Neuron (in vitro differentiated cells): ENCODE measurements around the gene SMIM31.

Experiments
- H2AFZ ChIP-seq: one replicate; pipeline ENCODE4 v1.6.1; 2013; ENCODE audit warnings: low read depth, mild to moderate bottlenecking, inconsistent platforms, low read length, moderate library complexity
- H3K27me3 ChIP-seq: one replicate; pipeline ENCODE4 v1.6.1; 2013; ENCODE audit warnings: low read length; ENCODE audit not compliant: insufficient read depth
- H3K36me3 ChIP-seq: one replicate; pipeline ENCODE4 v1.6.1; 2013; ENCODE audit warnings: low read length; ENCODE audit not compliant: insufficient read depth
- H3K4me1 ChIP-seq: one replicate; pipeline ENCODE4 v1.6.1; 2013; ENCODE audit warnings: low read length; ENCODE audit not compliant: insufficient read depth
- H3K4me3 ChIP-seq: 2 replicates; pipeline ENCODE4 v1.5.1; 2013; ENCODE audit warnings: mild to moderate bottlenecking, low read length, moderate library complexity
- H3K9me3 ChIP-seq: one replicate; pipeline ENCODE4 v1.6.1; 2013; ENCODE audit warnings: low read length

Gene SMIM31

GRCh38 chr4:164802301-164802901 lies 48.5 kb downstream of the SMIM31 start:
- H3K36me3 ChIP-seq = no peaks in the 10 kb centered on the region

DNA sequence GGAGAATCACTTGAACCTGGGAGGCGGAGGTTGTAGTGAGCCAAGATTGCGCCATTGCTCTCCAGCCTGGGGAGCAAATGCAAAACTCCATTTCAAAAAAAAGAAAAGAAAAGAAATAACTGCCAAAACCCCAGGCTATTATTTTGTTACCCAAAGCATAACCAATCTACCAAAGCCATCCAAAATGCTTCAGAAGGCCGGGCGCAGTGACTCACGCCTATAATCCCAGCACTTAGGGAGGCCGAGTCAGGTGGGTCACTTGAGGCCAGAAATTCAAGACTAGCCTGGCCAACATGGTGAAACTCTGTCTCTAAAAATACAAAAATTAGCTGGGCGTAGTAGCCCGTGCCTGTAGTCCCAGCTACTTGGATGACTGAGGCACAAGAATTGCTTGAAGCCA lies 49.8 kb downstream of the SMIM31 start:
- no peak overlapping the region for H3K4me3 ChIP-seq
- no peaks in the 10 kb centered on the region for H3K36me3 ChIP-seq
- no peaks in the 10 kb centered on the region for H3K27me3 ChIP-seq
- no peak overlapping the region for H2AFZ ChIP-seq
- peaks cover 4% of the 10 kb centered on the region for H3K4me1 ChIP-seq
- no peaks in the 10 kb centered on the region for H3K9me3 ChIP-seq

More at GRCh38 chr4:164802301-164802901, 48.5 kb downstream of the SMIM31 start:
- Histone ChIP-seq H3K4me1 (peaks cover 4% of the 10 kb centered on the region), H3K4me3 (no peak overlapping the region), H3K9me3 (no peaks in the 10 kb centered on the region), H2AFZ (no peak overlapping the region), H3K27me3 (no peaks in the 10 kb centered on the region)

GRCh38 chr4:164807611-164808010 lies 53.7 kb downstream of the SMIM31 start:
- Histone ChIP-seq H3K36me3 (no peaks in the 10 kb centered on the region), H3K4me1 (no peaks in the 10 kb centered on the region), H3K9me3 (no peaks in the 10 kb centered on the region), H2AFZ (no peak overlapping the region), H3K4me3 (no peak overlapping the region), H3K27me3 (no peaks in the 10 kb centered on the region)

DNA sequence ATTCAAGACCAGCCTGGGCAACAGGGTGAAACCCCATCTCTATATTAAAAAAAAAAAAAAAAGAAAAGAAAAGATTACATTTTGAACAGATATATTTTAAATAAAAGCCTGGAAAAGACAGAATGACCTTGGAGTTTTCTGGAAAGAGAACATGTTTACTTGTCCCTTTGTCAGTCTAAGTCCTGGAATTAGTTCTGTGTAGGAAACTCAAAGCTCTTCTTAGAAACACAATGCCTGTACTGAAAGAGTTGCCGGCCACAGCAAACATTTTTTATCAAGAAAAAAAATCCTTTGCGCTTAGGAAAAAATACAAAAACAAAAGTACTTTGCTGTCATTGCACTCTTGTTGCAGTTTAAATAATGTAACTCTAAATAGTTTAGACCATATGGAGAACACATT lies 59.6 kb downstream of the SMIM31 start:
- no peak overlapping the region for H3K4me3 ChIP-seq
- no peaks in the 10 kb centered on the region for H3K27me3 ChIP-seq
- no peaks in the 10 kb centered on the region for H3K4me1 ChIP-seq
- no peaks in the 10 kb centered on the region for H3K9me3 ChIP-seq
- H3K36me3 ChIP-seq = no peaks in the 10 kb centered on the region
- no peak overlapping the region for H2AFZ ChIP-seq

GRCh38 chr4:164815711-164816110 lies 61.8 kb downstream of the SMIM31 start:
- Histone ChIP-seq H3K4me3 (no peak overlapping the region), H3K9me3 (no peaks in the 10 kb centered on the region), H3K36me3 (no peaks in the 10 kb centered on the region), H3K4me1 (no peaks in the 10 kb centered on the region), H3K27me3 (no peaks in the 10 kb centered on the region), H2AFZ (no peak overlapping the region)

DNA sequence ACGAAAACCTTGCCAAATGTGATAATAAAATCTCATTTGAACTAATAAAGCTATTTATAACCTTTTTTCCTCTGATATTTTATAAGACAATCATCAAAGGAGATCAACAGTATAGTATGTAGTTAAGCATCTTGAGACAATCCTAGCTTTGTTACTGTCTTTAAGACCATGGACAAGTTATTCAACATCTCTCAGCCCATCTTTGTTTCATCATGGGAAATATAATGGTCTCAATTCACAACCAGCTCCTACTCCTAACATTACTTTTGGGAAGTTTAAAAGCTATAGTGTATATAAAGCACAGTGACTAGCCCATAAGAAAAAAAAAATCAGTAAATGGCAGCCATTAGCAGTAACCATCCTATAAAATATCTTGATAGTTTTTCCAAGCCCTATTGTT lies 65.4 kb downstream of the SMIM31 start:
- H3K4me1 ChIP-seq = no peaks in the 10 kb centered on the region
- H3K36me3 ChIP-seq = no peaks in the 10 kb centered on the region
- H3K27me3 ChIP-seq = no peaks in the 10 kb centered on the region
- H3K9me3 ChIP-seq = no peaks in the 10 kb centered on the region
- H2AFZ ChIP-seq = no peak overlapping the region
- H3K4me3 ChIP-seq = no peak overlapping the region

- Histone ChIP-seq H2AFZ (no peak overlapping the region), H3K4me3 (no peak overlapping the region), H3K9me3 (no peaks in the 10 kb centered on the region), H3K4me1 (no peaks in the 10 kb centered on the region), H3K36me3 (no peaks in the 10 kb centered on the region), H3K27me3 (no peaks in the 10 kb centered on the region)
Measured at GRCh38 chr4:164821711-164822110, 67.8 kb downstream of the SMIM31 start.

DNA sequence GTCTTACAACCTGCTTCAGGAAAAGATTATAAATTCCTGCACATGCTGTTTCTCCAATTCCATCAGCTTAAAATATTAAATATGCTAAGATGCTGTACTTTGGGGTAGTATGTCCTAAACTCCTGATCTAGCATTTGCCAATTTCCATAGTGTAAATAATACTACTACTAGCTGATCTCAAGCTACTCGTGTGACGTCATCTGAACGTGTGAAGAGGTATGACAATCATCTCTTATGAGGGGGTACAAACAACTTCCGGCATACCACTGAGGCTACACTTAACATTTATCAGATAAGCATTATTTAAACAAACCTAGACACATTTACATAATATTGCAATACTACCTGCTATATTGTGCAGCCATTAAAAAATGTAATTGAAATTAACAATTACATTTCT lies 70.7 kb downstream of the SMIM31 start:
- Histone ChIP-seq H3K27me3 (no peaks in the 10 kb centered on the region), H3K4me1 (no peaks in the 10 kb centered on the region), H3K36me3 (no peaks in the 10 kb centered on the region), H3K4me3 (no peak overlapping the region), H2AFZ (no peak overlapping the region), H3K9me3 (no peaks in the 10 kb centered on the region)

DNA sequence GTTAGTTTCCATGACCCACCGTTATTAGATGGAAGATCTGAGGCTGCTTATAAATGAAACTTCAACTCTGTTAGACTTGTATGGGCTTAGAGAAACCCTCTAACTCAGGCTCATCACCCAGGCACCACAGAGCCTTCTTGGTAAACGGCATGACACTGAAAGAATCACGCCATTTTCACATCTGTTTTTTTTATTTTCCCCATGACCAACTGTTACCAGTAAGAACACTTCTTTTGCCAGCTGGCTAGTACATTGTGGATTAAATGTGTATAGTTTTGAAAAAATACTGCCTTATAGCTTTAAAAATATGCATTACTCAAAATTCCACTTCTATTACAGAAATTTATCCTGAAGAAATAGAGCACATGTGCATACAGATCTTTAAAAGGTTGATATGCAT lies 75.0 kb downstream of the SMIM31 start:
- Histone ChIP-seq H3K27me3 (no peaks in the 10 kb centered on the region), H3K4me3 (no peak overlapping the region), H2AFZ (no peak overlapping the region), H3K9me3 (no peaks in the 10 kb centered on the region), H3K36me3 (no peaks in the 10 kb centered on the region), H3K4me1 (no peaks in the 10 kb centered on the region)

DNA sequence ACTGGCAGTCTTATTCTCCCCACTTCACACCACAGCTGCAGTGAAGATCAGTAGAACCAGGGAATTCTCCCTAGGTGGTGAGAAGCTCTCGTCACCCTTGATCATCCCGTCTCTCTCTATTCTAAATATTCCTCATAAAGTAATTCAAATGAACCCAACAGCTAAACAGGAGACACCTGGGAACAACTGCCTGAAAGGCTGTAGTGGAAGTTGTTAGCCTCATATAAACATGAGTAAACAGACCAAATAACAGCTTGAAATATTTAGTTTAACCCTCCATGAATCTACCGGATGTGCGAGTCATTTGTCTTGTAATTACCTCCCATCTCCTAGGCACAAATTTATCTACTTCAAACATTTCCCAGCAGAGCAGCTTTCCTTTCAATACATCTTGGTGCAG lies 92.6 kb downstream of the SMIM31 start:
- no peaks in the 10 kb centered on the region for H3K27me3 ChIP-seq
- no peaks in the 10 kb centered on the region for H3K36me3 ChIP-seq
- no peaks in the 10 kb centered on the region for H3K4me1 ChIP-seq
- H3K9me3 ChIP-seq = no peaks in the 10 kb centered on the region
- no peak overlapping the region for H2AFZ ChIP-seq
- H3K4me3 ChIP-seq = no peak overlapping the region

DNA sequence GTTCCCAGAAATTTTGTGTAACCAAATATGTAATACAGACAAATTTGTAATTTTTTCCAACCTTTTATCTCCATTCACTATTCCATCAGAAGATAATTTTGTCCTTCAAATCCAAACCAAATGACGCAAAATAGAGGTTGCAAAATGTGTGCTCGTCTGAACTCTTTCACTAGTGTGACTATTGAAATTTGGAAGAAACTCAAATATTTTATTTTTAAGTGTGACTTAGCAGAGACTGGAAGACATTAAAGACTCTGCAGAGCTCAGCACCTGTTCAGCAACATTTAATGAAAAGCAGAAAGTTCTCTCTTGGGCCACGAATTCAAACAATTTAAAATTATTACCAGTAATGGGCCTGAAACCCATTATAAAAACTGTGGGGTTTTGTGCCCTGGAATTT lies 93.1 kb downstream of the SMIM31 start:
- Histone ChIP-seq H3K4me3 (no peak overlapping the region), H3K36me3 (no peaks in the 10 kb centered on the region), H3K4me1 (no peaks in the 10 kb centered on the region), H3K9me3 (no peaks in the 10 kb centered on the region), H3K27me3 (no peaks in the 10 kb centered on the region), H2AFZ (no peak overlapping the region)

GRCh38 chr4:164847967-164848649 lies 94.2 kb downstream of the SMIM31 start:
- Histone ChIP-seq H3K4me3 (no peak overlapping the region), H3K9me3 (no peaks in the 10 kb centered on the region), H3K4me1 (no peaks in the 10 kb centered on the region), H2AFZ (no peak overlapping the region), H3K36me3 (no peaks in the 10 kb centered on the region), H3K27me3 (no peaks in the 10 kb centered on the region)
